Astrocyte of the cerebellum (primary cell): ENCODE data around the gene PIP4K2C.

Experiments
- DNase-seq: peaks from one replicate; pipeline ENCODE4 v3.0.0-alpha.2; 2011; ENCODE audit warnings: low read depth
- H3K4me3 ChIP-seq: 2 replicates; pipeline ENCODE4 v1.5.1; 2011; ENCODE audit warnings: mild to moderate bottlenecking, low read depth, low read length, moderate library complexity
- in situ Hi-C: cut with HindIII; loops from 2 replicates; pipeline ENCODE4 v1.10.0; 2017; ENCODE audit warnings: low sequenced_read_pairs
- TF ChIP-seq, protein P1 (sequence below): IDR thresholded peaks from 2 replicates; pipeline ENCODE4 v1.5.1; 2012; ENCODE audit warnings: low read length, low read depth, moderate library complexity, mild to moderate bottlenecking; ENCODE audit errors: missing control alignments

Gene PIP4K2C

DNA sequence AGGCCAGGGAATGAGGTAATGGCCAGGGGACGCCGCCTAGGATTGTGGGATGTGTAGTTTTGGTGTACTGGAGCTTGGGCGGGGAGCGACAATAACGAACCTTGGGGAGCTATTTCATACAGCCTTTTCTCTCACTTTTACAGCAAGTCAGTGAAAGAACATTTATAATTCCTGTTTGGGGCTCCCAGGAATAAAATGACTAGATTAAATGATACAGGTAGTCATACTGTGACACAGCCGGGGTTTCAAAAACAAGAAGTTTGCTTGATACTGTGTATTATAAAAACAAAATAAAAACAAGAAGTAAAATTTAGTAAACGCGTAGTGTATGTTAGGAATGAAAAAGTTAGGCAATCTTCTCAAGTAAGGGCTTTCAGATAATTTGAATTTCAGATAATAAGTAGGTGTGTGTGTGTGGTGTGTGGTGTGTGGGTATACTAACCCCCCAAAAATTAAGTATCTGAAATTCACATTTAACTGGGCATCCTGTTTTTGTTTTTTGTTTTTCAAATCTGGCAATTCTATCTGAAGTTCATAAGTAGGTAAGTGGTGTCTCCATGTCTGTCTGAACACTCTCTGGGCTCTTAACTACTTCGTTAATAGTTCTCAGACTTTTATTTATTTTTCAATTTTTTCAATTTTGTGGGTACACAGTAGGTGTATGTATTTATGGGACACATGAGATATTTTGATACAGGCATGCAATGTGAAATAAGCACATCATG is 43.5 kb upstream of the PIP4K2C start:
- TF ChIP-seq, protein P1, sequence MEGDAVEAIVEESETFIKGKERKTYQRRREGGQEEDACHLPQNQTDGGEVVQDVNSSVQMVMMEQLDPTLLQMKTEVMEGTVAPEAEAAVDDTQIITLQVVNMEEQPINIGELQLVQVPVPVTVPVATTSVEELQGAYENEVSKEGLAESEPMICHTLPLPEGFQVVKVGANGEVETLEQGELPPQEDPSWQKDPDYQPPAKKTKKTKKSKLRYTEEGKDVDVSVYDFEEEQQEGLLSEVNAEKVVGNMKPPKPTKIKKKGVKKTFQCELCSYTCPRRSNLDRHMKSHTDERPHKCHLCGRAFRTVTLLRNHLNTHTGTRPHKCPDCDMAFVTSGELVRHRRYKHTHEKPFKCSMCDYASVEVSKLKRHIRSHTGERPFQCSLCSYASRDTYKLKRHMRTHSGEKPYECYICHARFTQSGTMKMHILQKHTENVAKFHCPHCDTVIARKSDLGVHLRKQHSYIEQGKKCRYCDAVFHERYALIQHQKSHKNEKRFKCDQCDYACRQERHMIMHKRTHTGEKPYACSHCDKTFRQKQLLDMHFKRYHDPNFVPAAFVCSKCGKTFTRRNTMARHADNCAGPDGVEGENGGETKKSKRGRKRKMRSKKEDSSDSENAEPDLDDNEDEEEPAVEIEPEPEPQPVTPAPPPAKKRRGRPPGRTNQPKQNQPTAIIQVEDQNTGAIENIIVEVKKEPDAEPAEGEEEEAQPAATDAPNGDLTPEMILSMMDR, result no peak
- H3K4me3 ChIP-seq, result peak overlapping the region; percentile 94
- no peak for DNase-seq
- in situ Hi-C loops, result no loop called here

DNA sequence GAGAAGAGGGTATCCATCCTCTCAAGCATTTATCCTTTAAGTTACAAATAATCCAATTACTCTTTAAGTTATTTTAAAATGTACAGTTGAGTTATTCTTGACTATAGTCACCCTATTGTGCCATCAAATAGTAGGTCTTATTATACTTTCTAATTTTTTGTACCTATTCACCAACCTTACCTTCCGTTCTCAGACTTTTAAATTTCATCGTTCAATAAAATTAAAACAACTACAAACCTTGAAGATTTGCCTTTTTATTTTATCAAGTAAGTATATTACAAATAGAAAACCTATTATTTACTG is 43.0 kb upstream of the PIP4K2C start:
- in situ Hi-C loops, result no loop called here
- no peak for DNase-seq
- TF ChIP-seq, protein P1, result no peak
- H3K4me3 ChIP-seq, result no peak overlapping the region

DNA sequence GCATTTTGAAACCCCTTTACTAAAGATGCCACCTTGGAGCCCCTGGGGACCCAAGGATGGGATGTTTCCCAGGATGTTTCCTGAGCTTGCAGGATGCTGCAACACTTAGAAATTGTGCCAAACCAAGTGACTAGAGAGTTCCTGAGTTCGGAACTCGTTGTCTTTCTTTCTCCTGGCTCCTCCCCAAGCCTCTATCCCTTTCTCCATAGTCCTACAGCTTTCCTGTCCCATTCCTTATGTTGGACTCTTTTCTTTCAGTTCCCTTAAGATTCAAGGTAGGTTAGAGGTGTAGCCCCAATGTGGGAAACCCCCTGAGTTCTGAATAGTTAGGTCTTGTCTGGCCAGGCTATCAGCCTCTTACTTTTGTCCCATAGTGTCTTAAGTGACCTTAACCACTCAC is 42.5 kb upstream of the PIP4K2C start:
- TF ChIP-seq, protein P1, result no peak
- no peak overlapping the region for H3K4me3 ChIP-seq
- in situ Hi-C loops, result no loop called here
- no peak for DNase-seq

DNA sequence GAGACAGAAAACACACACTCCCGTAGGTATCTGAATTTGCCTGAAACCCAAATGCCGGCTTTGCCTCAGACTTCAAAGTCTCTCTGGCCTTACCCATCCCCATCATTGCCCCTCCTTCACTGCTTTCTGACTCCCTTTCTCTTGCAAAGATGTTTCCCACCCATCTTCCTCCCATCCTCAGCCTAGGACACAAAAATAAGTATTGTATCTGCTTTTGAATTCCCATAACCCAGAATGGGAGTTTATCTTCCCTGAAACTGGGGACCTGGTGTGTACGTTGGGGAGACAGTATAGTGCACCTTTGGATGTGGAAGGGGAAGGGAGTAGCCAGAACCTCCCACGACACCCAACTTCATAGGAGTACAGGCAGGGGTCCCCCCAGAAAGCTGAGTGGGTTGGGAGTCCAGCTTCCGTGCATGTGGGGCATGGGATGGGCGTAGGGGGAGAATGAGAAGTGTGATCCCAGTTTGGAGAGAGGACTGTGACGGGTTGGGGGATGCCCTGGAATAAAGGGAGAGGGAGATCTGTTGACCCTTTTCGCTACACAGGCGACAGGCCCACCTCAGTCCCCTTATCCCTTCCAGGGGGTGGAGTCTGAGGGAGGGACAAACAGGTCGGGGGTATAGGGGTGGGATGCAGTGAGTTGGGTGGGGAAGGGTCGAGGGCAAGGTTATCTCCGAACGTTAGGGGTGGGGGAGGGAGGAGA is 41.6 kb upstream of the PIP4K2C start:
- no peak for DNase-seq

DNA sequence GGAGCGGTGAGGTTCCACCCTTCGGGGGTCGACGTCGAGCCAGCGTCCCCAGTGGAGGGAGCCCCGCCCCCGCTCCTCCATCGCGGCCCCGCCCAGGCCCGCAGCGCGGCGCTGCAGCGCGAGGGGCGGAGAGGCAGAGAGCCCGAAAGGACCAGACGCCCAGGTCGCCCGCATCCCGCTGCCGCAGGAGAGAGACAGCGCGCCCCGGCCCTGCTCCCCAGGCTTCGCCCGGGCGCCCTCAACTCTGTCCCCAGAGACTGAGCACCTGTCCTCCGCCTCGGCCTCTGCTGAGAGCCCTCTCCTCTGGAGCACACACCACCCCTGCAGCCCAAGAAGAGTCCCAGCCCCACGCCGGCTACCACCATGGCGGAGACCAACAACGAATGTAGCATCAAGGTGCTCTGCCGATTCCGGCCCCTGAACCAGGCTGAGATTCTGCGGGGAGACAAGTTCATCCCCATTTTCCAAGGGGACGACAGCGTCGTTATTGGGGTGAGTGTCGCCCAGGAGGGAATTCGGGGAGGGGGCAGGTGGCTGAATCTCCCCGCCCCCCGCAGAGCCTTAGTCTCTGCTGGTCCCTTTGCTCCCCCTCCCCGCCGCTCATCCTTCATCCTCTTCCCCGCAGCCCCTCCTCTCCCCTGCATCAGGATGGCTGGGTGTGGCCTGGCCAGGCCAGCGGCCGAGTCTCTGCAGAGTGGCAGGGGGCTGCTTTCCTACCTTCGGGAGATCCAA is 40.9 kb upstream of the PIP4K2C start, which contains the start of gene KIF5A:
KIF5A (plus strand) TSS at position 136 of the 732 bp plus-strand sequence; CDS start at position 364, 228 bp downstream.
- no peak for DNase-seq
- peak within 1 kb of the TSS; percentile 65 for H3K4me3 ChIP-seq
- in situ Hi-C loops, result no loop called here
- TF ChIP-seq, protein P1, result no peak

More for the DNA sequence above, 41.6 kb upstream of the PIP4K2C start:
- H3K4me3 ChIP-seq, result peak overlapping the region; percentile 65
- TF ChIP-seq, protein P1, result no peak
- in situ Hi-C loops, result no loop called here
